ENCODE measurements around the gene IFT20. TPM values are rescaled to one million over a fixed set of nuclear protein-coding genes. Genes with fewer than 3 reads are reported as not detected.
"Not testable (repeated sequence)": the region's sequence is repeated elsewhere in the genome, so short reads cannot be mapped to it uniquely, and the experiment has no call there.

The IFT20 gene
- total RNA-seq, 1 donor from 2014 or later: 13.6 TPM

DNA sequence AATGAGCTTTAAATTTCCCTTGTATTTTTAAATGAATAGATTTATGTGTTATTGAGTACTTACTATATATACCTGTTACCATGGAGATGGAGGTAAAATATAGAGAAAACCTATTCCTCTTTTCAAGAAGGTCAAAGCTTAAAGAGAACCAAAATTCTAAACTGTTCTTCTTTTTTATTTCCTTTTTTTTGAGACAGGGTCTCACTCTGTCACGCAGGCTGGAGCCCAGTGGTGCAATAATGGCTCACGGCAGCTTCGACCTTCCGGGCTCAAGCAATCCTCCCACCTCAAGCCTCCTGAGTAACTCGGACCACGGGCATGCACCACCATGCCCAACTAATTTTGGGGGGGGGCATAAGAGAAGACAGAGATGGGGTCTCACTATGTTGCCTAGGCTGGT, 41.3 kb downstream of the IFT20 start:
- no peak overlapping the region for H3K4me3 ChIP-seq
- no peaks in the 10 kb centered on the region for H3K36me3 ChIP-seq
- TF ChIP-seq CTCF (IDR thresholded peaks at IDR 0.05): no peak
- no peaks in the 10 kb centered on the region for H3K27me3 ChIP-seq
- H3K4me1 ChIP-seq: no peaks in the 10 kb centered on the region
- no peak overlapping the region for H3K27ac ChIP-seq
- no peak for DNase-seq (ENCODE audit: low spot score in 2 of 2)
- no peaks in the 10 kb centered on the region for H3K9me3 ChIP-seq
- intact Hi-C loops (cut with DNase I): no loop called here

DNA sequence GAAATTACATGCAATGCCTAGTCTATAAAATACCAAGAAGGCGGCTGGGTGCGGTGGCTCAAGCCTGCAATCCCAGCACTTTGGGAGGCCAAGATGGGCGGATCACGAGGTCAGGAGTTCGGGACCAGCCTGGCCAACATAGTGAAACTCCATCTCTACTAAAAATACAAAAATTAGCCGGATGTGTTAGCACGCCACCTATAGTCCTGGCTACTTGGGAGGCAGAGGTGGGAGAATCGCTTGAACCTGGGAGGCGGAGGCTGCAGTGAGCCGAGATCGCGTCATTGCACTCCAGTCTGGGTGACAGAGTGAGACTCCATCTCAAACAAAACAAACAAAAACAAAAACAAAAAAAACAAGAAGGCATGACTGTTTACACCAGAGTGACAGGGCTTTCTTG, 42.4 kb downstream of the IFT20 start:
- H3K4me3 ChIP-seq; H3K27me3 ChIP-seq; DNase-seq (ENCODE audit: low spot score in 2 of 2); H3K36me3 ChIP-seq; H3K9me3 ChIP-seq; intact Hi-C loops (cut with DNase I); H3K27ac ChIP-seq; H3K4me1 ChIP-seq: not testable (repeated sequence)

DNA sequence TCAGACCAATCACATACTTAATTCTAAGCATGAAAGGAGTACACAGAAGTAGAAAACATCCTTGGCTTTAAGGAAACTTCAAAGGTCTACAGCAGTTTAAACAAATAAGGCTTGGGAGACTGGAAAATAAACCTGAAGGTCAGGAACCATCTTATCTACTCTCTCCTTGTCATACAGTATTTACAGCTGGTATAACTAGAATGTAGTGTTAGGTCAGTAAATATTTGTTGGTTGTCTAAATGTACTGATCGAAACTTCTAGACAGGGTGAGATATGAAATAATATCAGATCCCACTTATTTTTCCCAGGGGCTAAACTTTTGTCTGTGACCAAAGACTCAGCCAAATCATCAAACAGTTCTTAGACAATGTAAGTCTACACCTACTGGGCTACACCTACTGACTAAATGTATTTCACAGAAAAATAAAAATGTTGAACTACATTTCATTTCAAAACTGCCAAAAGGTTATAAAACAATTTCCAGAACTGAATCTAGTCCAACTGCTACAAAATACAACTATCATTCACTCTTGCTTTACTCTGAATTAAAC, 43.4 kb downstream of the IFT20 start:
- Histone ChIP-seq H3K27me3 (no peaks in the 10 kb centered on the region), H3K36me3 (no peaks in the 10 kb centered on the region), H3K27ac (no peak overlapping the region), H3K9me3 (no peaks in the 10 kb centered on the region), H3K4me3 (no peak overlapping the region), H3K4me1 (no peaks in the 10 kb centered on the region)
- DNase-seq (ENCODE audit: low spot score in 2 of 2): no peak
- TF ChIP-seq CTCF (IDR thresholded peaks at IDR 0.05): no peak
- intact Hi-C loops (cut with DNase I): no loop called here

GRCh38 chr17:28290703-28291102, 44.6 kb downstream of the IFT20 start:
- H3K4me1 ChIP-seq: no peaks in the 10 kb centered on the region
- no peak for TF ChIP-seq CTCF (IDR thresholded peaks at IDR 0.05)
- H3K4me3 ChIP-seq: no peak overlapping the region
- no peaks in the 10 kb centered on the region for H3K36me3 ChIP-seq
- no peaks in the 10 kb centered on the region for H3K27me3 ChIP-seq
- no peak overlapping the region for H3K27ac ChIP-seq
- no peaks in the 10 kb centered on the region for H3K9me3 ChIP-seq
- no peak for DNase-seq (ENCODE audit: low spot score in 2 of 2)
- intact Hi-C loops (cut with DNase I): no loop called here

DNA sequence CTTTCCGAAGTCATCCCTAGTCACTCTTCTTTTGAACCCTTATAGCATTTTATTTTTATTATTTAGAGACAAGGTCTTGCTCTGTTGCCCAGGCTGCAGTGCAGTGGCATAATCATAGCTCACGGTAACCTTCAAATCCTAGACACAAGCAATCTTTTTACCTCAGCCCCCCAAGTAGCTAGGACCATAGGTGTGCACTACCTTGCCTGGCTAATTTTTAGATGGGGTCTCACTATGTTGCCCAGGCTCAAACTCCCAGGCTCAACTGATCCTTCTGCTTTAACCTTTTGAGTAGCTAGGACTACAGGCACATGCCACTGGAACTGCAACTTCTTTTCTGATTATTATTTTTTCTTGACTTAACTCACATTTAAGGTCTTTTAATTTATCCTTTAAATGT, 49.3 kb downstream of the IFT20 start:
- intact Hi-C loops (cut with DNase I): no loop called here
- H3K4me3 ChIP-seq: no peak overlapping the region
- no peak for TF ChIP-seq CTCF (IDR thresholded peaks at IDR 0.05)
- no peaks in the 10 kb centered on the region for H3K4me1 ChIP-seq
- no peaks in the 10 kb centered on the region for H3K9me3 ChIP-seq
- H3K27ac ChIP-seq: no peak overlapping the region
- no peaks in the 10 kb centered on the region for H3K27me3 ChIP-seq
- DNase-seq (ENCODE audit: low spot score in 2 of 2): no peak
- no peaks in the 10 kb centered on the region for H3K36me3 ChIP-seq

DNA sequence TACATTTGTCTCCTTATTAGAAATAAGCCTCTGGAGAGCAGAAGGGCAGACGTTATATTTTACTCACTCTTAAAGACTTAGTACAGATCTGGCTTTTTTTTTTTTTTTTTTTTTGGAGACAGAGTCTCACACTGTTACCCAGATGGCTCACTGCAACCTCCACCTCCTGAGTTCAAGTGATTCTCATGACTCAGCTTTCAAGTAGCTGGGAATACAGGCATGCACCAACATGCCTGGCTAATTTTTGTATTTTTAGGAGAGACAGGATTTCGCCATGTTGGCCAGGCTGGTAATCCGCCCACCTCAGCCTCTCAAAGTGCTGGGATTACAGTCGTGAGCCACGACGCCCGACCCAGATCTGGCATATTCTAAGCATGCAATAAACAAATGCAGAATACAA, 52.7 kb downstream of the IFT20 start:
- no peak overlapping the region for H3K27ac ChIP-seq
- H3K9me3 ChIP-seq: no peaks in the 10 kb centered on the region
- intact Hi-C loops (cut with DNase I): no loop called here
- H3K4me3 ChIP-seq: no peak overlapping the region
- H3K36me3 ChIP-seq: no peaks in the 10 kb centered on the region
- no peak for TF ChIP-seq CTCF (IDR thresholded peaks at IDR 0.05)
- no peaks in the 10 kb centered on the region for H3K27me3 ChIP-seq
- no peaks in the 10 kb centered on the region for H3K4me1 ChIP-seq
- no peak for DNase-seq (ENCODE audit: low spot score in 2 of 2)

Data from ascending aorta (tissue), 2 donors.